Measurements from ENCODE around the gene AMER3. TPM values are rescaled to one million over a fixed set of nuclear protein-coding genes. Genes with fewer than 3 reads are reported as not detected.

Gene AMER3
- total RNA-seq, 1 experiment from 2014 or later: not detected

DNA sequence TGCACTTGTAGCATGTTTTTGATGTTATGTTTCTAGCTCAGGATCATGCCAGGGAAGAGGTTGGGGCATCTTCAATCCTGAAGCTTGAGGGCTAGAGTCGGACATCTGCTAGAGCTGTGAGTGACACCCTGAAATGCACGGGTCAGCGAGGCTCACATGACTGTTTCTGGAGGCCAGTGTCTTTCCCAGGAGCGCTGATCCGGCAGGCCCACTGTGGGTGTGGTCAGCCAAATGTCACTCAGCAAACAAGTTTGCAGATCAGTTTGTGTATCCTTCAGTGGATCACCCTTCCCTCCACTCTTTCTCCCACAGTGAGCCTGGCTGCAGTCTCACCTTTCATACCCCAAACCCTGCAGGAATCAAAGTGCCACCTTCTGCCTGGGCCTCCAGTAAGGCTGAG lies 58.4 kb downstream of the AMER3 start:
- no peak for DNase-seq (ENCODE audit: extremely low read depth, low read depth)

DNA sequence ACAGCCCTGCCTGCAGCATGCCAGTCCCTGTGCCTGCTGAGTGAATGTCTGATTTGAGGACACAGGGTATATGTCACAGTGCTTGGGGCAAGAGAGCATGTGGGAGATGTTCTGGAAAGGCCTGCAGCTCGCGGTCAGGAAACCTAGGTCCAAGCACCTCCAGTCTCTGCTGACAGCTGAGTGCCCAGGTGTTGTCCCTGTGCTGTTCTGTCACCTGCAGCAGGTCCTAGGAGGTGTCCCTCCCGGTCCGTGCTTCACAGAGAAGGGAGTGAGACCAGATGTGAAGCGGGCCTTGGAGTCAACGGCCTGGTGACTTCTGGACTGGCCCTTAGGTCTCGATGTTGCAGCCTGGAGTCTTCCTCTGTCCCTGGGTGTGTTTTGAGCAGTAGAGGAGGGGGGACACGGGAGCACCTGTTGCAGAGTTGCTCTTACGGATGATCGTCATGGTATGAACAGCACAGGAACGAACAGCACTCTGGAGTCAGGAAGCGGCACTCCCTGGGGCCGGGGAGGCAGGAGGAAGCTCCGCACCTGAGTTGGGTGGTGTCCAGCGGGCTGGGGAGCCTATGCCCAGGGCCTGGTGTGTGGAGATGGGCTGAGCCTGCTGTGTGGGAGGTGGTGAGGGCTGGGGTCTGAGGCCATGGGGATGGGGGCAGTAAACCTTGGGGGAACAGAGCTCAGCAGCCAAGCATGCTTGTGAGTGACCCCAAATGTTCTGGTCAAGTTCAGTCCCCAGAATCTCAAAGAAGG lies 59.8 kb downstream of the AMER3 start:
- DNase-seq (ENCODE audit: extremely low read depth, low read depth): no peak

Other genes starting within 250 kb of the AMER3 start
- gene POTEI, start 246.2 kb upstream of the AMER3 start, total RNA-seq (2014; rRNA removed; shearing (Covaris generic)): not detected in 2 replicates
- gene CFC1B, start 234.3 kb upstream of the AMER3 start, total RNA-seq (2014; rRNA removed; shearing (Covaris generic)): not detected in 2 replicates
- gene CFC1, start 156.0 kb upstream of the AMER3 start, total RNA-seq (2014; rRNA removed; shearing (Covaris generic)): not detected in 2 replicates
- gene POTEJ, start 144.1 kb upstream of the AMER3 start, total RNA-seq (2014; rRNA removed; shearing (Covaris generic)): not detected in 2 replicates
- gene GPR148, start 26.5 kb upstream of the AMER3 start, total RNA-seq (2014; rRNA removed; shearing (Covaris generic)): not detected in 2 replicates
- gene ARHGEF4, start 81.4 kb downstream of the AMER3 start, total RNA-seq (2014; rRNA removed; shearing (Covaris generic)): 3.8 and 4.2 TPM in 2 replicates

Measured in NCI-H460 (cell line).